Heart left ventricle (tissue), 13 donors: ENCODE measurements around the gene PARD3.

Experiments
- CTCF ChIP-seq, 12 donors: fragments of 200-600 bp; sonication (generic) in 4 of 12; IDR thresholded peaks; one replicate each; pipeline versions ENCODE4 v1.5.0 to v1.8.0; 2018 to 2022; ENCODE audit warnings: antibody characterized with exemption in 12 of 12, mild to moderate bottlenecking in 5 of 12
- POLR2A ChIP-seq, 2 donors: fragments of 450-650 bp; IDR thresholded peaks; one replicate each; pipeline ENCODE4 v1.6.1; 2017; ENCODE audit warnings: antibody characterized with exemption in 2 of 2, mild to moderate bottlenecking in 2 of 2, moderate library complexity in 2 of 2
- donor health status: ischemic (EF 13 %, LVEDD 7.1; RV severe dilation, severe dysfunction).
- donor health status: DM: no; HTN: yes; CAD: no.
- donor health status: DM: no; HTN: no; CAD: no.
- donor health status: ischemic (EF 25% LVEDD 6.9; RV normal size, moderate dysfunction).
- donor health status: ischemic (EF 25% LVEDD 5.7; RV mildly dilated, moderate dysfunction).
- donor health status: ischemic (EF 35%, LVEDD 5.7; RV mildly dilated, moderate dysfunction).
- donor health status: nonischemic (EF 11% LVEDD 7.7; RV severe dilation, severe dysfunction).
- donor health status: DM: yes; HTN: yes; CAD: no.
- donor health status: PGD.
- donor health status: ischemic (EF 29% LVEDD 5.4; RV normal size, mild dysfunction).
- donor health status: nonischemic (EF 23%, LVEDD 6.1; RV moderate dilation, normal function).

GRCh38 chr10:34137201-34137600 lies 677.9 kb downstream of the PARD3 start:
- no peak for TF ChIP-seq POLR2A (IDR thresholded peaks at IDR 0.05)
- no peak for TF ChIP-seq CTCF (IDR thresholded peaks at IDR 0.05)
